T follicular helper cell (primary cell): Measurements from ENCODE around the gene DIPK1A.
A peak's percentile ranks its signal among the peaks of the same experiment; 100 is the strongest.
"Not testable (repeated sequence)": the region's sequence is repeated elsewhere in the genome, so short reads cannot be mapped to it uniquely, and the experiment has no call there.

ENCODE experiments used
- DNase-seq: peaks from one replicate; pipeline ENCODE4 v3.0.0-alpha.2; 2020; ENCODE audit warnings: low read depth

Gene DIPK1A

DNA sequence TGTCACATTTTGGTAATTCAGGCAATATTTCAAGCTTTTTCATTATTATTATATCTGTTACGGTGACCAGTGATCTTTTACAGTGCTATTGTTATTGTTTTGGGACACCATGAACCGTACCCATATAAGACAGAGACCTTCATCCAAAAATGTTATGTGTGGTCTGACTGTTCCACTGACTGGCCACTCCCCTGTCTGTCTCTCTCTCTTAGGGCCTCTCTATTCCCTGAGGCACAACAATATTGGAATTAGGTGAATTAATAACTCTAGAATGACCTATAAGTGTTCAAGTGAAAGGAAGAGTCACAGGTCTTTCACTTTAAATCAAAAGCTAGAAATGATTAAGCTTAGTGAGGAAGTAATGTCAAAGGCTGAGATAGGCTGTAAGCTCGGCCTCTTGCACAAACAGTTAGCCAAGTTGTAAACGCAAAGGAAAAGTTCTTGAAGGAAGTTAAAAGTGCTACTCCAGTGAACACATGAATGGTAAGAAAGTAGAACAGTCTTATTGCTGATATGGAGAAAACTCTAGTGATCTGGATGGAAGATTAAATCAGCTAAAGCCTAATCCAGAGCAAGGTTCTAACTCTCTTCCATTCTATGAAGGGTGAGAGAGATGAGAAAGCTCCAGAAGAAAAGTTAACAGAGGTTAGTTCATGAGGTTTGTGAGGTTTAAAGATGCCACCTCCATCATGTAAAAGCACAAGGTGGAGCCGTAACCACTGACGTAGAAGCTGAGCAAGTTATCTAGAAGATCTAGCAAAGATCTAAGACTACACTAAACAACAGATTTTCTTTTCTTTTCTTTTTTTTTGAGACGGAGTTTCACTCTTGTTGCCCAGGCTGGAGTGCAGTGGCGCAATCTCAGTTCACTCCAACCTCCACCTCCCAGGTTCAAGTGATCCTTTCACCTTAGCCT is 19.7 kb upstream of the DIPK1A start:
- peak; percentile 51 for DNase-seq

DNA sequence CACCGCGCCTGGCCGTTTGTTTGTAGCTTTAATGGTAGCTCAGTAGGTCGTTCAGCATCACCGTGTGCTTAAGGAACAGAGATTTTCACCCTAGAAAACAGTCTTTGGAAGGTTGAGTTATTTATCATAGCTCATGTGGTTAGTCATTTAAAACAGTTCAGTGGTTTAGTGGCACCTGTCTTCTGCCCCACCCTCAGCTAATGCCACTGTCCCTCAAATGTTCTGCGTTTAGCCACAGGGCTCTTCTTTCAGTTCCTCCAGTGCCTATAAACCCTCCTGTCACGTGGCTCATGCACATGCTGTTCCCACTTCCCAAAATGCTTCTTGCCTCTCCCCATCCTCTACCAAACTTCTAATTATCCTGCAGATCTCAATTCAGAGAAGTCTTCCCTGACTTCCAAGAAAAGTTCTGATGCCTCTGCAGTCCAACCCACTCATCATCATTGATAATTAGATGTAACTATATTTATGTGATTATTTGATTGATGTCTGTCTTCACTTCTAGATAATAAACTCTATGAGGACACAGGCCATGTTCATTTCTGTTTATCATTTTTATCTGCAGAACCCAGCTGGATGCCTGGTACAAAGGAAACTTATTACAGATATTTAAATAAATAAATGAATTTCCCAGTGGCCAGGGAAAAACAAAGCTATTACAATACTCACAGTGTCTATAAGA is 14.4 kb upstream of the DIPK1A start:
- no peak for DNase-seq

DNA sequence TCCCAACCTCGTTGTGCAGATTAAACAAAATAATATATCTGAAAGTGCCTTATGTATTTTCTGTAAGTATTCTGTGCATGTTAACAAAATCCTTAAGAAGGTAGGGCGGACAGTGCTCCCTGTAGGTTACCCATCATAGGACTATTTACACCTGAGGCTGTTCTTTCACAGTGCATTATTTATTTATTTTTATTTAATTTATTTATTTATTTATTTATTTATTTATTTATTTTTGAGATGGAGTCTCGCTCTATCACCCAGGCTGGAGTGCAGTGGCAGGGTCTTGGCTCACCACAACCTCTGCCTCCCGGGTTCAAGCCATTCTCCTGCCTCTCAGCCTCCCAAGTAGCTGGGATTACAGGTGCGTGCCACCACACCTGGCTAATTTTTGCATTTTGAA is 12.8 kb upstream of the DIPK1A start:
- DNase-seq = not testable (repeated sequence)

DNA sequence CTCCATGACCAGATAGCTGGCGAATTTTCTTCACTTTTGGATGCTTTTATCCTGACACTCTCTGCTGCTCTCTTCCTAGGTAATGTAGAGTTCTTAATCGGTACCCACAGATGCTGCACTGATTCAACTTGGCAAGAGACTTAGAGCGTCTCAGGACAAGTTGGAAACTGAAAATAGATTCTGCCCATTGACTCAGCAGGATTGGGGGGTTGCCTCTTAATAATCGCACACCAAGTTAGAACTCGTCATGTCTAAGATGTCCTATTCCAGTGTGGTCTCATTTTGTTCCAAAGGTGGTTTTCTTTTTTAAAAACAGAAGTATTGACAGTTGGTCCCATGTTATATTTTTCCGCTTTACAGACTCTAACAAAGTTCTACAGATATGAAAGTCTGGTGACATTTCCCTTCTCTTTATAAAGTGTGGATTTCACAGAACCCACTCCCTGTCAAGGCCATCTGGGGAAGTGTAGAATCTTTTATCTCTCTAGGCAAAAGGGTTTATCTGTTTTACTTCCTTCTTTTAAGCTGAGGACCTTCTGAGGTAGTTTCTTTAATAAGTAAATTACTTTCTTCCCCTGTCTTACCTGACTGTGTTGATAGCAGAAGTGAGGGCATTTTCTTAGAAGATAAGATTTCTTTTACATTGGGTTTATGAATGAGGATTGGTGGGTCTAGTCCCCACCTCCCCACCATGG is 12.1 kb upstream of the DIPK1A start:
- no peak for DNase-seq

DNA sequence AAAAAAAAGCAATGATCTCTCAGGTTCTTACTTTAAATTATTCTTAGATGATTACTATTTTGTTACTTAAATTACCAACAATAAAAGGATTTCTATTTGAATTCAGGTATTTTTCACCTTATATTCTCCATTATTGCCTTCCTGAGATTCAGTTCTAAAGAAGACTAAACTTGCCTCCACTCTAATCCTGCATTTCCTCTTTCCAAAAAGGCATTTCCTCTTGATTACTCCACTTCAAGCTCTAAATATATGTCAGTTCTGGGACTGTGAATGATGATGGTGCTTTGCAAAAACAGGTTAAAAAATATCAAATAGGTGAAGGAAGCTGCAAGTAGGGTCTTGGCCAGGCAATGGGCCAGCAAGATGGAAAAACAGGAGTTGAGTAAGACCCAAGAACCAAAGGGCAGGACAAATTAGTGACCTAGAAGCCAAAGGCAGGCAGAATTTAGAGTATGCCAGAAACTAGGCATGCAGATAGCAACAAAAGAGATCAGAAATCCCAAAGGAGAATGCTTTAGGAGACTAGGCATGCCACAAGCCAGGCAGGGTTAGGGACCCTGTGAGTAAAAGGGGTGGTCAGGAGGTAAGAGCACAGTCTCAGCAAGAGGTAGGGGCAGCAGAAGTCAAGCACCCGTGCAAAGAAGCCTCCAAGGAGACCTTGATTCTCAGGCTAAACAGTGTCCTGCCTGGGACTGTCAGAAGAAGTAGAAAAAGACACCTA is 11.3 kb upstream of the DIPK1A start:
- no peak for DNase-seq

DNA sequence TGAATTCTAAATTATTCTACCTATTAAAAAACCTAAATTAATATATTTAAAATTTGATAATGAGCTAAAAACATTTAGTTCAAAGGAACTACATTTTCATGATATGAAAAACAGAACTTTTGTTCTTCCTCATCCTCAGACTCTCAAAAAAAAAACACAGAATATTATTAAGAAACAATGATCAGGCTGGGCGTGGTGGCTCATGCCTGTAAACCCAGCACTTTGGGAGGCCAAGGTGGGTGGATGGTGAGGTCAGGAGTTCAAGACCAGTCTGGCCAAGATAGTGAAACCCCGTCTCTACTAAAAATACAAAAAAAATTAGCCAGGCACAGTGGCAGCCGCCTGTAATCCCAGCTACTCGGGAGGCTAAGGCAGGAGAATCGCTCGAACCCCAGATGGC is 10.7 kb upstream of the DIPK1A start:
- DNase-seq = not testable (repeated sequence)

DNA sequence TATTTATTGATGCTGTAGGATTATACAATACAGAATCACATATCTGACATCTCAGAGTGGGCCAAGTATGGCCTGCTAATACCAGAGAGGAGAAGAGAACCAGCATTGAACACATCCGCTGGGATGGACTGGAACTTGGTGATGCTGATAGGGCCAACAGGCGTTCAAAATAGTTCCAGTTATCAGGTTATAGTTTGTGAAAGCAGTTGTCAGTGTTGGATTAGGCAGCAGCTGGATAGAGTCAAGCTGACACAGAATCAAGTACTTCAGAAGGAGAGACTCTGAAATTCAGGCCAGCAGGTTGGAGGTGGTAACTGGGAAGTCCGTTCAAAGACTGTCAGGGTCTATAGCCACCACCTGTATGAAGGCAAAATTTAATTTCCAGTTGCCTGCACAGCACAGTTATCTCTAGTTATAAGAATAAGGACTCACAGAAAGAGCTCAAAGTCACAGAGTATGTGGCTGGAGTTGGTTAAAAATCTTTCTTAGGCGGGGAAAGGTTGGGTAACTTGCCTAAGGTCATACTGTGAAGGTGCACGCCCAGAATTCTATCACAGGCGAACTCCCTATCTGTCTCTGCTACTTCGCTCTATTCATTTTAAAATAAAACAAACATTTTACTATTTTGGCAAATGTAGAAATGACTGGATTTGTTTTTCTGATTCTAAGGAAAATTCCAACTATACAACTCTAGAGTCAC is 9.9 kb upstream of the DIPK1A start:
- no peak for DNase-seq

DNA sequence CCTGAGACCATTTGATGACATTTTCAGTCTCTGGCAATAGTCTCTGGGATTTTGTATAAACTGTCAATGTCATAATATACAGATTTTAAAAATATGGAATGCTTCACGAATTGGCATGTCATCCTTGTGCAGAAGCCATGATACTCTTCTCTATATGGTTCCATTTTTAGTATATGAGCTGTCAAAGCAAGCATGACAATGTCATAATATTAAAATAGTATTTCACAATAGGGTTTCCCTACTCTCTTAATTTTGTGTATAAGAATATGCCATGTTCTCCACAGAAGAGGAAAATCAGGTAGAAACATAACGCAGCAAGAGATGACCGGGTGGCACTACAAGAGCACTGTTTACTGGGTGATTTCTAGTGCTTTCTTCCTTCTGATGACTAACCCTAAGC is 8.3 kb upstream of the DIPK1A start:
- no peak for DNase-seq

DNA sequence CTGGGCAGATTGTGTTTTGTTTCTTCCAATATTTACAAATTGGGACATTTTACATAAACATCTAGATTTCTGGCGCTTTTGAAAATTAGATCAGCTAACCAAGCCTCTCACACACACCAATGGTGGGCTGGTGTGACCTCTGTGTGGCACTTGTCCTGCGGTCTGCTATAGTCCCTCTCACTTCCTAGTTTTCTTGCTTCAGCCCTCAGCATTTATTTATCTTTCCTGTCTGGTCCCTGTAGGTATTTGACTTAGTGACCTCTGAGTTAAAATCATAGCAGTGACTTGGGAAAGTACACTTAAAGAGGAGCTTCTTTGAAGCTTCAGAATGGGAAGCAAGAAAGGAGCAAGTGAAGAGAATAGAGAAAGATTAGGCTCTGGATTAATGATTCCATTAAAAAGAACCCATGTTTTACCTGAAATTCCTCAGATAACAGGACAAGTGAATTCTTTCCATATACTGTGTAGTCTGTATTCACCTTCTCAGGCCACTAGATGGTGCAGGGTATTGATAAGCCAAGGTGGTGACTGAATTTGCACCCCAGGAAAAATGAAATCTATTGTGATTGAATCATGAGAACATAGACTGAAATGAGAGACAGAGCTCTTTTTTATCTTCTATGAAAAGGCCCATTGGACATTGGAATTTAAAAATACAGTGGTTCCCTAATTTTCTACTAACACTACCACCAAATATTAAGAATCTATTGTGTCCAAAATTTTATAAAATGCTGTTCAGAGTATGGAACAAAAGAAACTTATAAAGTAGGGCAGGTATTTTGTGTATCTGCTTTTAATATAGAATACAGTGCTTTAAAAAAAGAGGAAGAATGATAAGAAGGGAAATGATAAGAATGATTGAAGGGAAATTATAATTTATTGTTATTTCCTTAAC is 7.1 kb upstream of the DIPK1A start:
- no peak for DNase-seq

DNA sequence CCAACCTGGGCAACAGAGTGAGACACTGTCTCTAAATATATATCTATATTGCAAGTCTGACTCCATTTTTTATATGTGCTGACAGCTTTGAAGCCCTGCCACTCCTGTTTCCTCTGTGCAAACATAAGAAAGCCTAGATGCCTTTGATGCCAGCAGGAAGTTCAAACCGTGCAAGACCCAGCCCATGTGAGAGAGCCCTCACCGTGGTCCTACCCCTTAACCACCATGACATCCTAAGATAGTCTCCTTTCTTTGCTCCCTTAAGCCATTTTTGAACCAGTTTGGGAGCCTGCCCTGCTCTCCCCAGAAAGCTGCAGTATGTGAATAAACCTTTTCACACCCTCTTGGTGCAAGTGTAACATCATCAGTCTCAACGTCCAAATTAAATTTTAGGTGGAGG is 3.7 kb upstream of the DIPK1A start:
- peak; percentile 52 for DNase-seq

DNA sequence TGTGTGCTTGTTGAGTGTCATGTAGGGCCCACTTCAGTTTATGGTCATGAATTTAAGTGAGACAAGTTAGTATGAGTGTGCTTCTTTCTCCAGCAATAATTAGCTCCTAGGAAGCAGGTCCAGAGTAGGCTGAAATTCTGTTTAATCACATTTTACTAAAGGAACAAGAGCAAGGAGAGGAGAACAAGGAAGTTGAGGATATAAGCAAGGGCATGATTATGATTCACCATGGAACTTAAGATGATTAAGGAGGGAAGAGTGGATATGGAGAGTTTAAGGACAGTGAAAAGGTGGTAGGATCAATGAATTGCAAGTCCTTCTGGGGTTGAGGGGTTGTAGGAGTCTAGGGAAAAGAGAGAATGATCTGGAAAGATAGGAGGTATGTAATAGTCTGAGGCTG is 3.1 kb upstream of the DIPK1A start:
- DNase-seq = no peak

DNA sequence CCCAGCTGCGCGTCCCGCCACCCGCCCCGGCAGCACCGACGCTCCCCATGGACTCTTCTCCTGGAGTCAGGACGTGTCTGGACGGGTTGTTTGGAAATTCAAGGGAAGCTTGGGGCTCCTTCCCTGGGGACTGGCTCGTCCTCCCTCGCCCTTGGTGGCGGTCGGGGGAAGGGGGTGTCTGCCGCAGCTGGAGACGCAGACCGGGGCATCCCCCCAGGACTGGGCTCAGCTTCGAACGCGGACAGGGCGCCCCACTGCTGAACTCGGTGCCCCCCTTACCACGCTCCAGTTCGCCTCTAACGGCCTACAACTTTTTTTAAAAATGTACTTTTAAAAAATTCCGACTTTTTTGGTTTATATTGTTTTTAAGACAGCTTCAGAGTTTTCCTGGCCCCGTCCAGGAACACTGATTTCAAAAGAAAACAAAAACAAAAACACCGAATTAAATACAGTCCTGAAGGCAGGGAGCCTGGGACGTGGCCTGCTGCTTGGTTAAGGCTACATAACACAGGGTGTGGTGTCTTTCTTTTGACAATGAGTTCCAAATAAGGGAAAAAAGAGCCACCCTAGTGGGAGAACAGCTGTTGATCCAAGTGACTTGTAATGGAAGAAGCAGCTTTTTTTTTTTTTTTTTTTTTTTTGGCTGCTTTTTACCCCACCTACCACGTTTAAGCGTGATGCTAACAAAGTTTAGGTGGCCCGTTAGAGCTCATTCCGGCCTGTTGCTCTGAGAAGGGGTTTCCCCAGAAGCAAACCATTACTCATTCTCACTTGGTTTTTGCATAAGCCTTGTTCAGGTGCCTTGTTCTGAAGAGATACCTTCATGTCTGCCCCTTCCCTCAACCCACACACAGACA is 862 bp upstream of the DIPK1A start:
- DNase-seq = peak; percentile 66

DNA sequence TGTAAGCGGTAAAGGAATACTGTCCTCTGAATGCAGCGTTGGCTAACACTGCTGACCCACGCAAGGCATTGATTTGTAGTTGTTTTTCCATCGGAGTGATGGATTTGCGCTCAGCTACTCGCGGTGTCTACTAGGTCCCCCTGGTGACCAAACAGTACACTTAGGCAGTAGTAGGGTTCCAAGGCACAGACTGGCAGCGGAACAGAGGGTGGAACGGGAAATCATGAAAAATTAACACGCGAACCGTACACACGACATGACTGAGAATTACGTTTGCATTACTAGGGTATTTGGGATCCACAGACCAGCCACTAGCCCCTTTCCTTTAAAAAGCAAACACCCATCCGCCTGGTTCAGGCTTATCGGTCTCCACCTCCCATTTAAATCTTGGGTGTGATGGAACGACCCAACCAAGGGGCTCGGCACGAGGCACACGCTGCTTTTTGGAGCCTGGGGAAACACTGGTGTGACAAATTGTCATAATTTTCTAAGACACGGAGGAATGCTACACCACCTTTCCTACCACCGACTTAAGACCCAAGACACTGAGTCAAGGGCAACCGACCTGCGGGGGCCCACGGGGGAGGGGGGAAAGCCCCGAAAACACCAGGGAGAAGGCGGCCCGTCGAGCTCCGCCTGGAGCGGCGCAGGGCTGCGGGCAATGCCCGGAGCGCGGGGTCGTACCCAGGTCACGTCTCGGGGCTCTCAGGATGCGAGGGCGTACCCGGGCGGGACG is 699 bp downstream of the DIPK1A start:
- DNase-seq = peak; percentile 50

DNA sequence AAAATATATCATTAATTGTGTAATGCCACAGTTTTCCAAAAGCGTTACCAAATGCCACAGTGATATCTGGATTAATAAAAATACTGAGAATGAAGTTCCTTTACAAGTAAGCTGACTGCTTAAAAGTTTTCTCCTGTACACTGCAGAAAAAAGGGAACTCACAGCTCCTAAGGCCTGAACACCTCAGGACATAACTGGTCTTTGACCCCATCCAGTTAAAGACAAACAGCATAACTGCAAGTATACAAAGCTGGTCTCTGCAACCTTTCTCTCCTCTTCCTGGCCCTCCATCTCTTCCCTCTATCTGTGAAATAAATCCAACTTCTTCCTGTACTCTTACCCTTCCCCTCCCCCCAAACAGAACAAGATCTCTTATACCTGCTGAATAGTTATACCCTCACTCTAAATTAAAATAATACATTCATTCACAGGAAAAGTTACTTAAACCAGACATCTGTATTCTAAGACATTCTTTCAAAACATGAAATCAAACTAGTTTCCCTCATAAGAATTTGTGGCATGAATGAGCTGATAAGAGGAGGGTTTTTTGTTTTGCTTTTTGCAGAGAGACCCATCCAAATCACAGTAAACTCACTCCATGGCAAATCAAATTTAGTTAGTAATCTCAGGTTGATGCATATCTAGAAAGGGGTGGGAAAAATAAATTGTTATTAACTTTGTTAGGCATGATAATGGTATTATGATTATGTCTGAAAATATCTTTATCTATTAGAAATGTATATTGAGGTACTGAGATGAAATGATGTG is 2.9 kb downstream of the DIPK1A start:
- no peak for DNase-seq

DNA sequence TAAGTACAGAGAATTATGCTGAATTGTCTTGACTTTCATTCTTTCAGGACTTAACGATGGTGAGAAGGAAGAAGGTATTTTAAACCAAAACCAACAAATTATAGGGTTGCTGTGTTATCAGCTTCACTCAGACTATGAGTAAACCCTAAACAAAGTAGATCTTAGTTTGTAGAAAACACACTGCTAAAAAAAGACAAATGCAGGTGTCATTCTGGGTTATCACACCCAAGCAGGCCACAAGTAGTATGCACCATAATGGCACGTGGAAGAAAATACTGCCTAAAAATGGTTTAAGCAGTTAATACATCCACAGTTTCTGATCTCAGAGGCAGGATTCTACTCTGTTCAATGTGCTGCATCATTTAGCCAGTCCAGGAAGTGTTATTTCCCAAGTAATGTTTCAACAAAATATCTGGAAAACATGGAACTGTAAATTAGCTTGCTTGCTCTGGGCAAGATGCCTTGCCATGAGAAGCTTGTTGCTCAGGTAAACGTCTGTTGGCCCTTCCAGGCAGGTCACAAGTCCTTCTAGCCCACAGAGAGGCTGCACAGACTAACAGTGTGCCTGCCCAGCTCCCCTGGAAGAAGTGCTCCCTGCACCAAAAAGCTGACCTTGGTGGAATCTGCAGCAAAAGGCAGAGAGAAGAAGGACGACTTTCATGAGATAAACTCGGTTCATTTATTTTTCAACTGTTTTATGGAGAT is 4.1 kb downstream of the DIPK1A start:
- DNase-seq = no peak

DNA sequence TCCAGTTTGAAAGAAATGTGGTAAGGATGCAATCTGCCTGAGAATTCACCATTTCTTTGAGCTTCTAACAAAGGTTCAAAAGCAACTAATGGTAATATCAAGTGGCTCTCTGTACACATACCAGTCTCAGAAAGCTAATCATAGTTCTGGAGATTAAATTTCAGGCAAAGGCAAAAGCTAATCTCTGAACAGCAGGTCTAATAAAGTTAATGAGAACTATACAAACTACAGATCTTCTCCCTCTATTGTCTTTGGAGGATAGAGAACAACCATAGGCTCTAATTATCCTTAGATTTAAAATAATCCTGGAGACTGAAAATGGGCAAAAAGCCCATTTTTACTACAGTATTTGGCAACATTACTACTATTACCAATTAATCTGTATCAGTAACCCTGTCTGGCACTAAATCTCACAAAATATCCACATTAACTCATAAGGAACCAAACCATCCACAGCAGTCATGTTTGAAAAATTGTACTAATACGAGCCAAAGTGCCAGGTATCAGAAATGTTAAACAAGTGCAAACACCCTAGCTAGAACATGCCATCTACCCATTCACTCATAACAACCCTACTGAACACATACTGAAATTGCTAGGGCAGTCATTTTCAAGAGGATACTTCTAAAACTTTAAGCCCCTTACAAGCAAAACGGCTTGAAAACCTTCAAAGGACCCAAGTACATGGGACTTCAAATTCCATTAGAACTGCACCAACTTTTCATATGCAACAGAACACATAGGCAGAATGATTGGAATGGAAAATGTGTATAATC is 4.8 kb downstream of the DIPK1A start:
- DNase-seq = no peak

DNA sequence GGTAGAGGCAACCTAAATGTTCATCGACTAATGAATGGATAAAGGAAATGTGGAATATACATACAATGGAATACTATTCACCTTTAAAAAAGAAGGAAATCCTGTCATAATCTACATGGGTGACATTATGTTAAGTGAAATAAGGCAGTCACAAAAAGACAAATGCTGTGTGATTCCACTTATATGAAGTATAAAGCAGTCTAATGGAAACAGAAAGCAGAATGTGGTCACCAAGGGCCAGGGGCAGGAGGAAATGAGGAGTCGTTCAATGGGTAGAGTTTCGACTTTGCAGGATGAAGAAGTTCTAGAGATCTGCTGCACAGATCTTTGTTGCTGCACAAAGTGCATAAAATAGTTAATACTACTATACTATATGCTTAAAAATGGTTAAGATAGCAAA is 7.8 kb downstream of the DIPK1A start:
- no peak for DNase-seq
